IMR-90 (cell line): ENCODE data around the gene NDNF.

Source experiments
- BHLHE40 ChIP-seq: fragments of 150-350 bp; IDR thresholded peaks from 2 replicates; pipeline ENCODE4 v1.6.1; 2016; ENCODE audit warnings: mild to moderate bottlenecking, low read depth, low read length
- CEBPB ChIP-seq: IDR thresholded peaks from 2 replicates; pipeline ENCODE4 v1.6.1; 2012; ENCODE audit warnings: low read depth, low read length, improper control_type of control experiment
- CHD1 ChIP-seq: IDR thresholded peaks from 2 replicates; pipeline ENCODE4 v1.6.1; 2012; ENCODE audit warnings: low read depth, low read length, improper control_type of control experiment
- ELK1 ChIP-seq: fragments of 150-350 bp; IDR thresholded peaks from 2 replicates; pipeline ENCODE4 v1.6.1; 2016; ENCODE audit warnings: low read depth, mild to moderate bottlenecking, low read length, moderate library complexity, borderline replicate concordance
- FOS ChIP-seq: fragments of 150-350 bp; IDR thresholded peaks from 2 replicates; pipeline ENCODE4 v1.6.1; 2016; ENCODE audit warnings: low read depth, low read length
- MAFK ChIP-seq: IDR thresholded peaks from 2 replicates; pipeline ENCODE4 v1.6.1; 2012; ENCODE audit warnings: low read depth, low read length, improper control_type of control experiment
- MXI1 ChIP-seq: IDR thresholded peaks from 2 replicates; pipeline ENCODE4 v1.6.1; 2012; ENCODE audit warnings: low read depth, mild to moderate bottlenecking, low read length, moderate library complexity, borderline replicate concordance
- NFE2L2 ChIP-seq: fragments of 150-350 bp; IDR thresholded peaks from 2 replicates; pipeline ENCODE4 v1.6.1; 2016; ENCODE audit warnings: low read depth, mild to moderate bottlenecking, low read length
- POLR2A ChIP-seq: IDR thresholded peaks from 2 replicates; pipeline ENCODE4 v1.6.1; 2012; ENCODE audit warnings: mild to moderate bottlenecking, low read depth, low read length
- RAD21 ChIP-seq: IDR thresholded peaks from 2 replicates; pipeline ENCODE4 v1.6.1; 2012; ENCODE audit warnings: low read length, improper control_type of control experiment
- RFX5 ChIP-seq: IDR thresholded peaks from 2 replicates; pipeline ENCODE4 v1.8.0; 2012; ENCODE audit warnings: low read depth, mild to moderate bottlenecking, low read length, moderate library complexity
- SMC3 ChIP-seq: fragments of 150-350 bp; IDR thresholded peaks from 2 replicates; pipeline ENCODE4 v1.6.1; 2016; ENCODE audit warnings: low read depth, mild to moderate bottlenecking, antibody characterized with exemption, low read length, moderate library complexity
- TF ChIP-seq, protein P1 (sequence below): conservative IDR thresholded peaks from 2 replicates; pipeline ENCODE4 v1.5.1; 2012; ENCODE audit warnings: mild to moderate bottlenecking, low read depth, low read length, improper control_type of control experiment
- TF ChIP-seq, protein P2 (sequence below): fragments of 150-350 bp; IDR thresholded peaks from 2 replicates; pipeline ENCODE4 v1.6.1; 2017; ENCODE audit warnings: mild to moderate bottlenecking, antibody characterized with exemption, low read length, low read depth

GRCh38 chr4:121072224-121073003 lies at the start of gene NDNF:
- TF ChIP-seq RFX5 = no peak
- TF ChIP-seq POLR2A = no peak
- TF ChIP-seq, protein P1, sequence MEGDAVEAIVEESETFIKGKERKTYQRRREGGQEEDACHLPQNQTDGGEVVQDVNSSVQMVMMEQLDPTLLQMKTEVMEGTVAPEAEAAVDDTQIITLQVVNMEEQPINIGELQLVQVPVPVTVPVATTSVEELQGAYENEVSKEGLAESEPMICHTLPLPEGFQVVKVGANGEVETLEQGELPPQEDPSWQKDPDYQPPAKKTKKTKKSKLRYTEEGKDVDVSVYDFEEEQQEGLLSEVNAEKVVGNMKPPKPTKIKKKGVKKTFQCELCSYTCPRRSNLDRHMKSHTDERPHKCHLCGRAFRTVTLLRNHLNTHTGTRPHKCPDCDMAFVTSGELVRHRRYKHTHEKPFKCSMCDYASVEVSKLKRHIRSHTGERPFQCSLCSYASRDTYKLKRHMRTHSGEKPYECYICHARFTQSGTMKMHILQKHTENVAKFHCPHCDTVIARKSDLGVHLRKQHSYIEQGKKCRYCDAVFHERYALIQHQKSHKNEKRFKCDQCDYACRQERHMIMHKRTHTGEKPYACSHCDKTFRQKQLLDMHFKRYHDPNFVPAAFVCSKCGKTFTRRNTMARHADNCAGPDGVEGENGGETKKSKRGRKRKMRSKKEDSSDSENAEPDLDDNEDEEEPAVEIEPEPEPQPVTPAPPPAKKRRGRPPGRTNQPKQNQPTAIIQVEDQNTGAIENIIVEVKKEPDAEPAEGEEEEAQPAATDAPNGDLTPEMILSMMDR = no peak
- no peak for TF ChIP-seq RAD21
- TF ChIP-seq NFE2L2 = no peak
- no peak for TF ChIP-seq CEBPB
- TF ChIP-seq, protein P2, sequence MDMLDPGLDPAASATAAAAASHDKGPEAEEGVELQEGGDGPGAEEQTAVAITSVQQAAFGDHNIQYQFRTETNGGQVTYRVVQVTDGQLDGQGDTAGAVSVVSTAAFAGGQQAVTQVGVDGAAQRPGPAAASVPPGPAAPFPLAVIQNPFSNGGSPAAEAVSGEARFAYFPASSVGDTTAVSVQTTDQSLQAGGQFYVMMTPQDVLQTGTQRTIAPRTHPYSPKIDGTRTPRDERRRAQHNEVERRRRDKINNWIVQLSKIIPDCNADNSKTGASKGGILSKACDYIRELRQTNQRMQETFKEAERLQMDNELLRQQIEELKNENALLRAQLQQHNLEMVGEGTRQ = no peak
- TF ChIP-seq SMC3 = no peak
- no peak for TF ChIP-seq MAFK
- TF ChIP-seq ELK1 = no peak
- no peak for TF ChIP-seq FOS
- TF ChIP-seq CHD1 = no peak
- TF ChIP-seq BHLHE40 = no peak
- TF ChIP-seq MXI1 = no peak
